Activated CD4-positive, alpha-beta T cell treated with anti-CD3 and anti-CD28 coated beads for 4 hours (primary cell): ENCODE data around the gene CA12.

Experiments used
- DNase-seq, 2 donors: peaks; one replicate each; pipeline ENCODE4 v3.0.0-alpha.2; 2020

Gene CA12

GRCh38 chr15:63401714-63402497 is 20.3 kb upstream of the CA12 start:
- DNase-seq: no peak

DNA sequence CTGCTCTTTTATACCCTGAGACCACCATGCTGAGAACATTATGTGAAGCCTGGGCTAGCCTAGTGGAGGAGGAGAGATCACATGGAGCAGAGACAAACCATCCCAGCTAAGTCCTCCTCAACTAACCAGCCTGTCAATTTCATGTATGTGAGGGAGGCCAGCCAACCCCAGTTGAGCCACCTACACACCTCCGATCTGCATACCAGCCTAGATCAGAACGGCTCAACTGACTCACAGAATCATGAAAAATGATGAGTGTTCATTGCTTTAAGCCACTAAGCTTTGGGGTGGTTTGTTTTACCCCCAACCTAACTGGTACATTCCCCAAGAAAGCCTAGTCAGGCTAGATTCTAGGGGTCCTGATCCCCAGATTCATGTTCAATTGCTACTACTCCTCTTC is 19.4 kb upstream of the CA12 start:
- no peak for DNase-seq

GRCh38 chr15:63398456-63398855 is 16.8 kb upstream of the CA12 start:
- no peak for DNase-seq

DNA sequence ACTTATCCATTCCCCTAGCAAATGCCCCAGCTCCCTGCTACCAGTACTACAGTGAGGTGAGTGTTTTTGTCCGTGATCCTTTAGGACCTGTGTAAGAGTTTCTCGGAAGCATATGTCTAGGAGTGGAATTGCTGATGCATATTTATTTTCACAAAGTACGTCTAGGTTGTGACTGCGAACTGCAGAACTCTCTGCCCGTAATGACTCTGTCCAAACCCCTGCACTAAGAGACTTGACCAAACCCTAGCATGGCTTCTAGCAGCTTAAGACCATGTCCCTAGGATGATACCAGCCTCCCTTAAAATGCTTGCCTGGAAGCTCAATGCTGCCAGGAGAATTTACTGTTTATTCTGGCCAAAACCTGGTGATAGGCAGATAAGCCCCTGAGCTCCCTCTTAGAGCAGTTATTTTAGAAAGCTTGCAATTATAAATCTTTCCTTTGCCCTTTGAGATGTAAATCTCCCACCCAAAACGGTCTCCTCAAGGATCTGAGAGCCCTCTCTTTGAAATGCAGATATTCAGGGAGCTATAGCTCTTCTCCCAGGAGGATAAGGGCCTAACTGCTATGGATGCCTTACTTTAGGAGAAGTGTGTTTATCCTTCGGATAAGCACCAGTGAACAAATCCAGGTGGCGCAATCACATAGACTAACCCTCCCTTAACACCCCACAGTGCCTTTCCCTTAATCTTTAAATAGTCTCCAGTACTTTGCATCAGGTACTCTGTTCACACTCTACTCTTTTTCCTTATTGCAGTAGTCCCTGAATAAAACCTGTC is 14.7 kb upstream of the CA12 start:
- DNase-seq: no peak

DNA sequence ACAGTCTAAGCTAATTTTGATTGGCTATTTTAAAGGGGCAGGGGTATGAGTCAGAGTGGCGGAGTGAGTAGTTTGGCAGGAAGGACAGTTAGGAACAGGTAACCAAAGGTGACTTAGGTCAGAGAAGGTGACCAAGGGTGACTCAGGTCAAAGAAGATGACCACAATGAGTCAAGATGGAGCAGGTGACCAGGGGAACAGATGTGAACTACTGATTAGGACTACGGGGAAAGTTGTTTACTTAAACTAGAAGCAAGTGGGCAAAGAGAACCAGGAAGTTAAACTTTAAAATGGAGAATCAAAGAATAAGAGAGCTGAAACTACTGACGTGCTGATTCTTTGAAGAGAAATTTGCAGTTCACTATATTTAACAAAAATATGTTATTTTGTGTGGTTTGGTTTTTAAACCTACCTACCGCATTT is 14.1 kb upstream of the CA12 start:
- DNase-seq: no peak

DNA sequence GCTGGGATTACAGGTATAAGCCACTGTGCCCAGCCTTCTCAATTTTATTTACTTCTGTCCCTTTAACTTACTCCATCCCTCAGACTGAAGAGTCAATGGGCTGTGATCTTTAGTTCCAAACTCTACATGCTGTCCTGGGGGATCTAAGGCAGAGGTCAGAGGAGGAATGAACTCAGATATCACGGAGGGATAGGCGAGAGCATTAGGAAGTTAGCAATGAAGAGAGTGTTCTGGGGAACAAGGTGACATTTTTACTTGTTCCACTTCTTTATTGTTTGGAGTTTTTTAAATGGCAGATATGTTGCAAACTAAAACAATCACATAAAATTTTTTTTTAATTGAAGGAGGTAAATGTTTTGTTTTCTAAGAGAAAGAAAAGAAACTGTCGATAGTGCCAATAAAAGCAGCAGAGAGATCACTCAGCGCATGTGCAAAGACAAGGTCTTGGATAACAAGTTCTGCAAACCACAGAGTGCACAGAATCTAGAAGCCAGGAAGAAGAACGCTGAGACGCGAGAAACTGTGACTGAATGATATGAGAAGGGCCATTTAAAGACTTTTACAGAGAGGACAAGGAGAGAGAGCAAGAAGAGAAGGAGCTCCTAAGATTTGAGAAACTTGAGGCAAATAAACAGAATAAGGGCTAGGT is 10.8 kb upstream of the CA12 start:
- DNase-seq: no peak

GRCh38 chr15:63391669-63392360 is 10.2 kb upstream of the CA12 start:
- DNase-seq: no peak

- DNase-seq: no peak
These were observed 9.0 kb upstream of the CA12 start for GRCh38 chr15:63390689-63391088.

GRCh38 chr15:63389902-63390670 is 8.4 kb upstream of the CA12 start:
- no peak for DNase-seq

DNA sequence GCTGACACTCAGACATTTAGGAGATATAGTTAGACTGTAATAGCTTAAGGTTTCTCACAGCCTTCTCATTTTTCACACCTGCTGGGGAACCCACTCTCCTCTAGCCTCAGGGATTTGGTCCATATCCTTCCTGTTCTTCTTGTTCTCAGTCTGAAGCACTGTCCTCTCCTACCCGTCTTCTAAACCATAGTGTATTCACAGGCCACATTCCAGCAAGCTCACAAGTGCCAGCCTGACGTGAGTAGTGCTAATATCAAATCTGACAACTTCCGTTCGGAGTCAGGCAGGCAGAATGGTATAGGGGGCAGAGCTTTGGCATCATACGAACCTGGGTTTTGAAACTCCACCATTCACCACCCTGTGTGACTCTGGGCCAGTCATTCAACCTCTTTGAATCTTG is 6.9 kb upstream of the CA12 start:
- no peak for DNase-seq

DNA sequence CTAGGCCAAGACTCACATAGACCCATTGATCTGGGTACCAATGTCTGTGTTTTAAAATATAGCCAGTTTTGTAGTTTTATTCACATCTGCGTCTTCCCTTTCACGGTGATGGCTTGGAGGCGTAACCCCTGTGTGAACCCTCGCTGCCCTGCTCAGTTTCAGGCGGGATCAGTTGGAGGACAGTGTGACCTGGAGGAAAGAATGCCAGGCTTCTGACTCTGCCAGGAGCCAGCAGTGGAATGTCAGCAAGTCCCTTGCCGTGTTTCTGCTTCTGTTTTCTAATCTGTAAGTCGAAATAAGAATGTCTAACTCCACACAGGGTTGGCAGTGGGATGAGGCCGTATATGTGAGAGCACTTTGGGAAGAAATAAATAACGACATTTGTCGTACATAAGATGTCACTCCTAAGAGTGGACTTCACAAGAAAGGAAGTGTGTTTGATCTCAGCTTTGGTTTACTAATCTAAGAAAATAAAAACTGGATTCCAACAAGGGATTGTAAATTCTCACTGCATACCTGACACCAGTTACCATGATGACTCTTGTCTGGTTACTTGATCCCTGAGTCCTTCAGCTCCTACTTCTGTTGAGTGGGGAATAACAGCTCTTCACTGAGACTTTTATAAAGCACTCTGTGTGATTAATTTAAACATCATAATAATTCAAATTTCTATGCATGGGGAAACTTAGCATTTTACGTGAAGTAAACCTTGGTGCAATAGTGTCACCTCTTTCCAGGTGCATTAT is 6.3 kb upstream of the CA12 start:
- no peak for DNase-seq

GRCh38 chr15:63385911-63386531 is 4.4 kb upstream of the CA12 start:
- no peak for DNase-seq

DNA sequence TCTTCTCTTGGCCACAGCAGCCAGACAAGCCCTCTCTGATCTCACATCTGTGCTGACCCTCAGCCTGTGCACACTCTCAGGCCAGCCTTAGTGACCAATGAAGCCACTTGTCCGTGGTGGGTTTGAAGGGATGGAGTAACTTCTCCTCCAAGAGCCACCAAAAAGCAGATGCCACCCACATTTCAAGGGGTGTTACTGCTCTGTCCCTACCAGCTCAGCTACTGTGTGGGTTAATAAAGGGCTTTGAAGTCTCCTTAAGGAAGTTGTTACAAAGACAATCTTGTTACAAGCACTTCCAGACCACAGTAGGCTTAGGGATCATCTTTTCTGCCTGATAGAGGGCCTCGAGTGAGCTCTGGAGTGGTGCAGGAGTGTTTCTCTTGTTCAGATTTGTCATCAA is 3.3 kb upstream of the CA12 start:
- DNase-seq: no peak

- DNase-seq: no peak
These were observed 1.5 kb upstream of the CA12 start for GRCh38 chr15:63382966-63383710.

DNA sequence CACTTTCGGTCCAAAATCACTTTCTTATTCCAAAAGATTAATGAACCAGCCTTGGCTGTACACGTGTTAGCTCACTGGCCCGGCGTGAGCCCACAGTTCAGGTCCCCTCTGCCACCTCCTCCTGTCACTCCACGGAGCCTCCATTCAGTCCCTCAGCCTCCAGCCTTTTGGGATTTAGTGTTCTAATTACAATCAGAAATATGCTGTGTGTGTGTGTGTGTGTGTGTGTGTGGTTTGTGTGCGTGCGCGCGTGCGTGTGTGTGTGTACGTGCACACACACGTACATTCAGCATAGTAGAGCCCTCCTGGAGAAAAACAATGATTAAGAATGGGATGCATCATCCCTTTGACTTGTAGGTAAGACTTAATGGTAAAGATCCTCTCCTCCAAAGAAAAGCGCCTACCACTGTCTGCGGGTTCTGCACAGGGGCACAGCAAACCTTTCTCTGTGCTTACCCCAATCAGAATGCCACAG is 801 bp downstream of the CA12 start:
- no peak for DNase-seq

GRCh38 chr15:63380151-63380807 is 1.4 kb downstream of the CA12 start:
- no peak for DNase-seq

DNA sequence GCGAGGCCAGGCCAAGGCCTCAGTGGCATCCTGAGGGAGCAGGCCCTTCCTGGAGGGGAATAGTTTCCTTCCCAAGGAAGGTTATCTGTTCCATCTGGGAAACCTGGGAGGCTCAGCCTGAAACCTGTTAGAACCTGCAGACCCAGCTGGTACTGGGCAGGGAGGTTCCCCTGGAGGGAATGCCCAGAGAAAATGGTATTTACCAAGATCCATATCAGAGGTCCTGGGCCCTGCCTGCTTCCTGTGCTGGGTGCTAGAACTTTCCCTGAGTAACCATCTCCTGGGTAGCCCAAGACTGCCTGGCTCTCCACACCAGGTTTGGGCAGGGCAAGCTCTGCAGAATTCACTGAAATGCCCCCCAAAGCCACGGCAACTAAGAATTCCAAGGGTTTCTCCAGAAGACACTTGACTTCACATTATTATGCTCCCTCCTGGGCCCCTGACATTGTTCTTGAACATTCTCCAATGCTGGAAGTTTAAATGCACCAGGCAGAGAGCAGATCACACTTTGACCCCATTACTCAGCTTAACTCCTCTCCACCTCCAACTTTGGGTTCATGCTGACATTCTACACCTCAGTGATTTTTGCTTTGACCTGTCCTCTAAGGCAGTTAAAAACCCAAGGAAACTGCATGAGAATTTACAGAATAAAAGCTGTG is 2.0 kb downstream of the CA12 start:
- DNase-seq: no peak

DNA sequence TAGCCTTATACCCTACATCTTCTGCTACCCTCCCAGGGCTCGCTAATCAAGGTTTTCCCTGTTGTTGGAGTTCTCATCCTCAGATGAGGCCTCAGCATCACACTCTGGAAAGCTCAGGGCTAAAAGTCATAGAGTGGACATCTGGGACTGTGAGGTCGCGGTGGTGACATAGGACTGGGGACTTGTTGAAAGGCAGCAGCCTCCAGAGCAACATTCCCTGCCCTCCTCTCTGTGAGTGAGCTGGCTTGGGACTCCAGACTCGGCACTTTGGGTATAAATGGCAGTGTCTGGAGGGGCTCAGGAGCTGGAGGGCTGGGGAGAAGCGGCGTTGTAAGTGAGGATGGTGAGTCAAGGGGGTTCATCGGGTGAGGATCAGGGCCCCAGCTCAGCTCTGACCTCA is 2.7 kb downstream of the CA12 start:
- no peak for DNase-seq
